SK-N-MC (cell line): ENCODE measurements around the gene FSIP1.

ENCODE experiments used
- EZH2 ChIP-seq: fragments of 200-600 bp; sonication (generic); IDR thresholded peaks from one replicate; pipeline ENCODE4 v1.6.1; 2017; ENCODE audit warnings: antibody characterized with exemption
- POLR2AphosphoS5 ChIP-seq: IDR thresholded peaks from 2 replicates; pipeline ENCODE4 v1.6.1; 2012; ENCODE audit warnings: mild to moderate bottlenecking, low read depth, low read length, borderline replicate concordance

- no peak for TF ChIP-seq EZH2
- TF ChIP-seq POLR2AphosphoS5 = no peak
Measured at GRCh38 chr15:39556461-39556860, 226.2 kb downstream of the FSIP1 start.
